ENCODE results near the gene PKIG.

- TF ChIP-seq CTCF (IDR thresholded peaks at IDR 0.05) (no peak), POLR2A (IDR thresholded peaks at IDR 0.05) (no peak)
Measured at GRCh38 chr20:44541992-44542391, 40.4 kb upstream of the PKIG start.

Data from body of pancreas (tissue), 4 donors.